ENCODE measurements around the gene MESD. TPM values are rescaled to one million over a fixed set of nuclear protein-coding genes. Genes with fewer than 3 reads are reported as not detected.

The MESD gene
- total RNA-seq, 2 donors from 2014 or later = 36.8 to 39.0 TPM

DNA sequence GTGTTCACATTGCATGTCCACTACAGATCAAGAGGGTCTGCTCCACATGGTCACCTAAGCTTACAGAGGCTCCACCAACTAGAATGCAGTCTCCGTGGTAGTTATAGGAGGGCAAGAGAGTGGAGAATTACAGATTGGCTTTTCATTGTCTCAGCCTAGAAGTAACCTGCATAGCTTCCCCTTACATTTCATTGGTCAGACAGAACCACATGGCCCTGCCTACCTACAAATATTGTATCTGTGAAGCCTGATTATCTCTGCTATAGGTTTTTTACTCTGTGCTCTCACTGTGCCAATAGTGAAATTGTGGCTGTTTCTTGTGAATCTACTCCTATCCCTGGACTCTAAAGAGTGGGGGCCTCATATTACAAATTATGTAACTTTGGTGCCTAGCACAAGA, 8.6 kb upstream of the MESD start:
- no peaks in the 10 kb centered on the region for H3K9me3 ChIP-seq
- H3K27me3 ChIP-seq (replicated peaks; ENCODE audit: insufficient read depth) = no peaks in the 10 kb centered on the region
- peaks cover 10 to 14% of the 10 kb centered on the region in 2 donors for H3K4me1 ChIP-seq (ENCODE audit: control insufficient read depth in 1 of 2, low read depth in 2 of 2)
- no peak overlapping the region for H3K27ac ChIP-seq
- ATAC-seq (ENCODE audit: insufficient number of reproducible peaks, low FRiP score, low read depth) (no peak), DNase-seq (ENCODE audit: low spot score) (no peak)
- no peaks in the 10 kb centered on the region for H3K36me3 ChIP-seq
- TF ChIP-seq, protein P1, sequence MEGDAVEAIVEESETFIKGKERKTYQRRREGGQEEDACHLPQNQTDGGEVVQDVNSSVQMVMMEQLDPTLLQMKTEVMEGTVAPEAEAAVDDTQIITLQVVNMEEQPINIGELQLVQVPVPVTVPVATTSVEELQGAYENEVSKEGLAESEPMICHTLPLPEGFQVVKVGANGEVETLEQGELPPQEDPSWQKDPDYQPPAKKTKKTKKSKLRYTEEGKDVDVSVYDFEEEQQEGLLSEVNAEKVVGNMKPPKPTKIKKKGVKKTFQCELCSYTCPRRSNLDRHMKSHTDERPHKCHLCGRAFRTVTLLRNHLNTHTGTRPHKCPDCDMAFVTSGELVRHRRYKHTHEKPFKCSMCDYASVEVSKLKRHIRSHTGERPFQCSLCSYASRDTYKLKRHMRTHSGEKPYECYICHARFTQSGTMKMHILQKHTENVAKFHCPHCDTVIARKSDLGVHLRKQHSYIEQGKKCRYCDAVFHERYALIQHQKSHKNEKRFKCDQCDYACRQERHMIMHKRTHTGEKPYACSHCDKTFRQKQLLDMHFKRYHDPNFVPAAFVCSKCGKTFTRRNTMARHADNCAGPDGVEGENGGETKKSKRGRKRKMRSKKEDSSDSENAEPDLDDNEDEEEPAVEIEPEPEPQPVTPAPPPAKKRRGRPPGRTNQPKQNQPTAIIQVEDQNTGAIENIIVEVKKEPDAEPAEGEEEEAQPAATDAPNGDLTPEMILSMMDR (IDR thresholded peaks at IDR 0.05) = no peak
- no peak overlapping the region for H3K4me3 ChIP-seq

DNA sequence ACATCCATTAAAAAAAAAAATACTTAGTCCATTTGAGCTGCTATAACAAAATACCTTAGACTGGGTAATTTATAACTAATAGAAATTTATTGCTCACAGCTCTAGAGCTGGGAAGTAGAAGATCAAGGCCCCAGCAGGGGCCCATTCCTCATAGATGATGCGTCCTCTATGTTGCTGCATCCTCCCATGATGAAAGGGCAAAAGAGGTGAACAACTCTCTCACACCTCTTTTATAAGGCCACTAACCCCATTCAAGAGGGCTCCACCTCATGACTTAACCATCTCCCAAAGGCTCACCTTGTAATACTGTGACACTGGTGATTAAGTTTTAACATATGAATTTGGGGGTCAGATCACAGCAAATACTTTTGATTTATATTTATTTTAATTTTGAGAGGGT, 8.1 kb upstream of the MESD start:
- no peaks in the 10 kb centered on the region for H3K27me3 ChIP-seq (replicated peaks; ENCODE audit: insufficient read depth)
- H3K36me3 ChIP-seq = no peaks in the 10 kb centered on the region
- no peaks in the 10 kb centered on the region for H3K9me3 ChIP-seq
- H3K4me3 ChIP-seq = no peak overlapping the region
- ATAC-seq (ENCODE audit: insufficient number of reproducible peaks, low FRiP score, low read depth) (no peak), DNase-seq (ENCODE audit: low spot score) (no peak)
- peaks cover 4 to 8% of the 10 kb centered on the region in 2 donors for H3K4me1 ChIP-seq (ENCODE audit: control insufficient read depth in 1 of 2, low read depth in 2 of 2)
- H3K27ac ChIP-seq = no peak overlapping the region
- TF ChIP-seq, protein P1 (IDR thresholded peaks at IDR 0.05) = no peak

DNA sequence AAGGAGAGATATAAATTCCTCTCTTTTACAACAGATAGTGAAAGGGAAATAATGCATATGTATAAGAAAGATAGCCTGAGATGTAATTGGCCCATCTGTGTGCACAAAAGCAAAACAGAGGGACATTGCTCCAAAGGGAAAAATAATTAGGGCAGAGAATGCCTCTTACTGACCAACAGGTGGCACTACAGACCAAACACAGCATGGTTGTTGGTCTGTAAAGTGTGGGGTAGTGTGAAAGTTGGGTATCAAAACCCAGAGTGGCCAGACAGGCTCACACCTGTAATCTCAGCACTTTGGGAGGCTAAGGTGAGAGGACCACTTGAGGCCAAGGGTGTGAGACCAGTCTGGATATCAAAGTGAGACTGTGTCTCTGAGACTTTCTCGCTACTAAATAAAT, 6.6 kb upstream of the MESD start:
- ATAC-seq (ENCODE audit: insufficient number of reproducible peaks, low FRiP score, low read depth) = no peak
- no peak overlapping the region for H3K4me3 ChIP-seq
- no peak for DNase-seq (ENCODE audit: low spot score)
- H3K27me3 ChIP-seq (replicated peaks; ENCODE audit: insufficient read depth) = no peaks in the 10 kb centered on the region
- TF ChIP-seq, protein P1 (IDR thresholded peaks at IDR 0.05) = peak; percentile 17
- no peaks in the 10 kb centered on the region for H3K36me3 ChIP-seq
- peaks cover 0 to 3% of the 10 kb centered on the region in 2 donors for H3K4me1 ChIP-seq (ENCODE audit: control insufficient read depth in 1 of 2, low read depth in 2 of 2)
- no peaks in the 10 kb centered on the region for H3K9me3 ChIP-seq
- H3K27ac ChIP-seq = no peak overlapping the region

DNA sequence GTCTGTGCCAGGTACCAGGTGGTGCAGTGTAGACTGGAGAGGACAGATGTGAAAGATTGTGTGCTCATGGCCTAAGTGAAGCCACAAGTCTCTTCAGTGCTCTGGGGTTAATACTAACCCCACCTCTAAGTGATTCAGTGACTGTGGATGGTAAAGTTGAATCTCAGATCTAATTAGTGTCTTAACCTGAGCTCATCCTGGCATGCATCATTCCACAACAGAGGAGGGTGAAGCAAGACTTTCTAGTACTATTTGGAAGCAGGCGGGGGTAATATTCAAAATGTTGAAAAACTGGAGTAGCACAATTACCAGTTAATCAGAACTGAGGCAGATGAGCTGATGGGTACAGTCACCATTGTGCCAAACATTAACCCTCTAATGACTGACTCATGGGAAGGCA, 2.8 kb upstream of the MESD start:
- no peak overlapping the region for H3K27ac ChIP-seq
- H3K4me1 ChIP-seq (ENCODE audit: control insufficient read depth in 1 of 2, low read depth in 2 of 2) = peaks cover 20 to 26% of the 10 kb centered on the region in 2 donors
- no peak for DNase-seq (ENCODE audit: low spot score)

DNA sequence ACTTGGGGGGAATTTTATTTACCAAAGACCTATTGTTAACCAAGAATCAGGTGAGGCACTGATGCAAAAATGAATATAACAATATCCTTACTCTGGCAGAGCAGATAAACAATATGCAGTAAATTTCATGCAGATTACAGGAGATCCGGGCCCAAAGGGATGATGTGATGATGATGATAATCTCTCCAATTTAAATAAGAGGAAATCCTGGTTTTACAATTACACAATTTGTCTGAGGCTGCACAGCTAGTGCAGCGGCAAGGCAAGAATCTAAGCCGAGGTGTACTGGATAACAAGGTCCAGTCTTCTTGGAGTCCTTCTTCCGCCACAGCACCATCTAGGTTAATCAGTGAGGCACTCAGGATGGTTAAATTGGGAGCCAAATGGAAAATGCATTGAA, 2.4 kb upstream of the MESD start:
- DNase-seq (ENCODE audit: low spot score) (no peak), ATAC-seq (ENCODE audit: insufficient number of reproducible peaks, low FRiP score, low read depth) (no peak)
- TF ChIP-seq, protein P1 (IDR thresholded peaks at IDR 0.05) = no peak
- H3K36me3 ChIP-seq = no peaks in the 10 kb centered on the region
- H3K9me3 ChIP-seq = no peaks in the 10 kb centered on the region
- no peak overlapping the region for H3K4me3 ChIP-seq
- no peaks in the 10 kb centered on the region for H3K27me3 ChIP-seq (replicated peaks; ENCODE audit: insufficient read depth)
- peaks cover 22 to 30% of the 10 kb centered on the region in 2 donors for H3K4me1 ChIP-seq (ENCODE audit: control insufficient read depth in 1 of 2, low read depth in 2 of 2)
- H3K27ac ChIP-seq = no peak overlapping the region

More for the DNA sequence above, 2.8 kb upstream of the MESD start:
- H3K36me3 ChIP-seq = no peaks in the 10 kb centered on the region
- H3K4me3 ChIP-seq = no peak overlapping the region
- no peak for ATAC-seq (ENCODE audit: insufficient number of reproducible peaks, low FRiP score, low read depth)
- TF ChIP-seq, protein P1 (IDR thresholded peaks at IDR 0.05) = no peak
- H3K27me3 ChIP-seq (replicated peaks; ENCODE audit: insufficient read depth) = no peaks in the 10 kb centered on the region
- H3K9me3 ChIP-seq = no peaks in the 10 kb centered on the region
